GM10248 (cell line): ENCODE measurements around the gene C2CD4C.
"Not testable (repeated sequence)": the region's sequence is repeated elsewhere in the genome, so short reads cannot be mapped to it uniquely, and the experiment has no call there.

ENCODE experiments used
- CTCF ChIA-PET: fragments of 300-600 bp; sonication (Branson Sonifier 250); formaldehyde crosslinking; extraction: SDS; loops from one replicate; lab custom pipeline; 2021; ENCODE audit warnings: antibody characterized with exemption; lab: Yijun Ruan, JAX
- POLR2A ChIA-PET: fragments of 350-650 bp; sonication (Branson Sonifier 250); formaldehyde crosslinking; extraction: SDS; loops from one replicate; lab custom pipeline; 2020; ENCODE audit warnings: antibody characterized with exemption; lab: Yijun Ruan, JAX
- DNase-seq: peaks from one replicate; pipeline ENCODE4 v3.0.0; 2012; ENCODE audit errors: extremely low spot score
- CTCF ChIP-seq: IDR thresholded peaks from 2 replicates; pipeline ENCODE4 v1.5.1; 2012; ENCODE audit warnings: mild to moderate bottlenecking, low read depth; ENCODE audit errors: extremely low read depth, missing control alignments, control extremely low read depth

Gene C2CD4C

GRCh38 chr19:415292-415691 is 6.3 kb upstream of the C2CD4C start:
- ChIA-PET POLR2A (no interaction called here), CTCF (no interaction called here)
- no peak for TF ChIP-seq CTCF
- no peak for DNase-seq

- TF ChIP-seq CTCF = no peak
- DNase-seq = no peak
- POLR2A ChIA-PET = no interaction called here
- CTCF ChIA-PET = interaction anchor here (1.1 kb wide), 1 partner anchor 97 kb away, joined by 3 read pairs; no protein-coding TSS in a partner anchor
Observed at GRCh38 chr19:413756-414420, 4.9 kb upstream of the C2CD4C start.

- POLR2A ChIA-PET = no interaction called here
- TF ChIP-seq CTCF = no peak
- CTCF ChIA-PET = interaction anchor here (1.1 kb wide), 1 partner anchor 98 kb away, joined by 3 read pairs; no protein-coding TSS in a partner anchor
- no peak for DNase-seq
Observed at GRCh38 chr19:412356-413355, 3.7 kb upstream of the C2CD4C start.

- no peak for DNase-seq
- ChIA-PET POLR2A (no interaction called here), CTCF (no interaction called here)
- TF ChIP-seq CTCF = no peak
Observed at GRCh38 chr19:411723-412355, 2.9 kb upstream of the C2CD4C start.

GRCh38 chr19:411121-411722 is 2.3 kb upstream of the C2CD4C start:
- POLR2A ChIA-PET, DNase-seq, CTCF ChIA-PET: not testable (repeated sequence)

GRCh38 chr19:410243-410781 is 1.4 kb upstream of the C2CD4C start:
- DNase-seq = no peak
- POLR2A ChIA-PET = no interaction called here
- TF ChIP-seq CTCF = no peak
- CTCF ChIA-PET = no interaction called here
